K562 (cell line): Measurements from ENCODE around the gene HGS. TPM values are rescaled to one million over a fixed set of nuclear protein-coding genes. Genes with fewer than 3 reads are reported as not detected.

Source experiments
- BRD4 ChIP-seq: fragments of 200-600 bp; sonication (generic); IDR thresholded peaks from 2 replicates; pipeline ENCODE4 v1.6.1; 2017; ENCODE audit warnings: inconsistent platforms
- EP300 ChIP-seq: IDR thresholded peaks from 2 replicates; pipeline ENCODE4 v1.6.1; 2012; ENCODE audit warnings: low read length, improper control_type of control experiment
- ETS1 ChIP-seq: conservative IDR thresholded peaks from 2 replicates; pipeline ENCODE4 v1.6.1; 2011; ENCODE audit warnings: low read depth, mild to moderate bottlenecking, low read length; ENCODE audit not compliant: control insufficient read depth
- GTF2B ChIP-seq: IDR thresholded peaks from 2 replicates; pipeline ENCODE4 v1.6.1; 2011; ENCODE audit not compliant: insufficient read length; ENCODE audit errors: extremely low read depth
- KLF13 ChIP-seq: fragments of 450-650 bp; IDR thresholded peaks from 2 replicates; pipeline ENCODE4 v1.6.1; 2016; ENCODE audit warnings: missing genetic modification characterization, low read depth, mild to moderate bottlenecking, missing compliant biosample characterization, moderate library complexity, borderline replicate concordance
- KLF16 ChIP-seq: IDR thresholded peaks from 2 replicates; pipeline ENCODE4 v1.6.1; 2016; ENCODE audit warnings: antibody characterized with exemption
- LARP7 ChIP-seq: fragments of 450-650 bp; IDR thresholded peaks from 2 replicates; pipeline ENCODE4 v1.6.1; 2016
- MNT ChIP-seq, 2 experiments: fragments of 450-650 bp; conservative IDR thresholded peaks; 2 replicates each; pipeline ENCODE4 v1.6.1; 2017; ENCODE audit warnings: mild to moderate bottlenecking in 2 of 2, moderate library complexity in 2 of 2
- NELFE ChIP-seq: IDR thresholded peaks from 2 replicates; pipeline ENCODE4 v1.6.1; 2011; ENCODE audit warnings: mild to moderate bottlenecking; ENCODE audit not compliant: insufficient read depth, insufficient read length
- POLR2AphosphoS2 ChIP-seq: IDR thresholded peaks from 2 replicates; pipeline ENCODE4 v1.6.1; 2012; ENCODE audit warnings: low read length, improper control_type of control experiment
- THAP12 ChIP-seq: fragments of 250-450 bp; sonication (Bioruptor Pico); IDR thresholded peaks from 2 replicates; pipeline ENCODE4 v1.9.0; 2021; ENCODE audit warnings: mild to moderate bottlenecking, inconsistent platforms
- ZC3H11A ChIP-seq: IDR thresholded peaks from 2 replicates; pipeline ENCODE4 v1.6.1; 2012; ENCODE audit warnings: low read depth, low read length, improper control_type of control experiment
- ZNF384 ChIP-seq: IDR thresholded peaks from 2 replicates; pipeline ENCODE4 v1.6.1; 2012; ENCODE audit warnings: low read depth, low read length, improper control_type of control experiment
- ZNF592 ChIP-seq: fragments of 450-650 bp; IDR thresholded peaks from 2 replicates; pipeline ENCODE4 v1.6.1; 2017; ENCODE audit warnings: antibody characterized with exemption, mild to moderate bottlenecking
- ZNF764 ChIP-seq: fragments of 250-450 bp; sonication (Bioruptor Pico); IDR thresholded peaks from 2 replicates; pipeline ENCODE4 v1.4.0; 2020; ENCODE audit warnings: low read depth, mild to moderate bottlenecking, moderate library complexity
- polyA plus RNA-seq, 8 experiments: library from polyadenylated mRNA; depleted of rRNA in 4 of 8; stranded (reverse) in 5 of 8; unstranded in 3 of 8; fragments of >200 nt; fragmentation: Nextera tagmentation in 2 of 8; fragmentation: Illumina TruSeq in 1 of 8; extraction: Ambion mirVana in 2 of 8; extraction: Trizol in 1 of 8; gene quantifications; 2 replicates each; pipeline versions ENCODE4 v1.2.1 to v1.2.3, GENCODE V29; 2011 to 2014; ENCODE audit warnings: inconsistent platforms in 1 of 8, missing spikeins in 1 of 8
- total RNA-seq, 7 experiments: library from RNA; depleted of rRNA in 6 of 7; stranded (reverse); fragments of >200 nt in 6 of 7; fragmentation: Illumina TruSeq in 2 of 7; extraction: Trizol in 2 of 7; gene quantifications; 2 replicates each; pipeline versions ENCODE4 v1.2.1 to v1.2.3, GENCODE V29; 2011 to 2021; ENCODE audit warnings: low replicate concordance in 1 of 7

The HGS gene
- total and polyA plus RNA-seq, 9 of the 15 experiments (the other 6 are each of a cell fraction or from before 2014, with no cell fraction given) = 3.9 to 176 (median 77.1) TPM

GRCh38 chr17:81702934-81703746 lies 19.3 kb downstream of the HGS start, which contains the start of gene MRPL12 (continued):
- TF ChIP-seq THAP12 (CRISPR knock-in tag) (peak; percentile 97), KLF13 (0 out of 2 replicates have a peak, but pooled peaks have one; percentile 25), EP300 (peak; percentile 21; the same call in 1 of the 2 replicates), POLR2AphosphoS2 (no peak), ETS1 (peak; percentile 82; the same call in 1 of the 2 replicates), BRD4 (no peak), GTF2B (no peak), ZNF592 (peak; percentile 31; the same call in 1 of the 2 replicates), LARP7 (no peak), ZC3H11A (no peak), NELFE (no peak), ZNF384 (no peak), MNT (conservative IDR thresholded peaks at IDR 0.05) (peak; percentile 81 to 95), KLF16 (no peak), ZNF764 (CRISPR knock-in tag) (no peak)
